Suprapubic skin (tissue), 4 donors: Measurements from ENCODE around the gene JAK1.

Source experiments
- EP300 ChIP-seq: sonication (generic); formaldehyde crosslinking; IDR thresholded peaks from one replicate; pipeline ENCODE4 v1.6.1; 2017; ENCODE audit warnings: antibody characterized with exemption
- POLR2A ChIP-seq, 2 donors: fragments of 450-650 bp; IDR thresholded peaks; one replicate each; pipeline ENCODE4 v1.6.1; 2017; ENCODE audit warnings: antibody characterized with exemption in 2 of 2, mild to moderate bottlenecking in 2 of 2, moderate library complexity in 2 of 2
- POLR2AphosphoS5 ChIP-seq, 3 donors: sonication (generic); formaldehyde crosslinking; IDR thresholded peaks; one replicate each; pipeline ENCODE4 v1.6.1; 2017; ENCODE audit warnings: antibody characterized with exemption in 3 of 3
- TF ChIP-seq, protein P1 (sequence below), 2 donors: fragments of 200-600 bp in 1 of 2; fragments of 450-650 bp in 1 of 2; sonication (generic) in 1 of 2; IDR thresholded peaks; one replicate each; pipeline ENCODE4 v1.5.1; 2016 to 2019; ENCODE audit warnings: antibody characterized with exemption in 2 of 2, mild to moderate bottlenecking in 1 of 2, moderate library complexity in 1 of 2

- TF ChIP-seq POLR2A (IDR thresholded peaks at IDR 0.05) (no peak), EP300 (no peak), POLR2AphosphoS5 (IDR thresholded peaks at IDR 0.05) (no peak)
- TF ChIP-seq, protein P1, sequence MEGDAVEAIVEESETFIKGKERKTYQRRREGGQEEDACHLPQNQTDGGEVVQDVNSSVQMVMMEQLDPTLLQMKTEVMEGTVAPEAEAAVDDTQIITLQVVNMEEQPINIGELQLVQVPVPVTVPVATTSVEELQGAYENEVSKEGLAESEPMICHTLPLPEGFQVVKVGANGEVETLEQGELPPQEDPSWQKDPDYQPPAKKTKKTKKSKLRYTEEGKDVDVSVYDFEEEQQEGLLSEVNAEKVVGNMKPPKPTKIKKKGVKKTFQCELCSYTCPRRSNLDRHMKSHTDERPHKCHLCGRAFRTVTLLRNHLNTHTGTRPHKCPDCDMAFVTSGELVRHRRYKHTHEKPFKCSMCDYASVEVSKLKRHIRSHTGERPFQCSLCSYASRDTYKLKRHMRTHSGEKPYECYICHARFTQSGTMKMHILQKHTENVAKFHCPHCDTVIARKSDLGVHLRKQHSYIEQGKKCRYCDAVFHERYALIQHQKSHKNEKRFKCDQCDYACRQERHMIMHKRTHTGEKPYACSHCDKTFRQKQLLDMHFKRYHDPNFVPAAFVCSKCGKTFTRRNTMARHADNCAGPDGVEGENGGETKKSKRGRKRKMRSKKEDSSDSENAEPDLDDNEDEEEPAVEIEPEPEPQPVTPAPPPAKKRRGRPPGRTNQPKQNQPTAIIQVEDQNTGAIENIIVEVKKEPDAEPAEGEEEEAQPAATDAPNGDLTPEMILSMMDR (IDR thresholded peaks at IDR 0.05), result no peak
Observed at GRCh38 chr1:64981601-64982533, 15.5 kb upstream of the JAK1 start.
